MM.1S (cell line): ENCODE data around the gene KRT39.

Source experiments
- CTCF ChIP-seq: fragments of 300-600 bp; sonication (generic); IDR thresholded peaks from 2 replicates; pipeline ENCODE4 v1.5.1; 2016; ENCODE audit warnings: antibody characterized with exemption, low read length, mixed read lengths
- EZH2 ChIP-seq: fragments of 300-600 bp; sonication (generic); optimal IDR thresholded peaks from 2 replicates; pipeline ENCODE3; 2017; ENCODE audit warnings: low read depth, mild to moderate bottlenecking, antibody characterized with exemption, low read length, mixed read lengths

- TF ChIP-seq CTCF (no peak), EZH2 (no peak)
Observed at GRCh38 chr17:40950176-40950575, 16.6 kb downstream of the KRT39 start.
